Adipose tissue (tissue), 3 donors: ENCODE measurements around the gene OR2T27. TPM values are rescaled to one million over a fixed set of nuclear protein-coding genes. Genes with fewer than 3 reads are reported as not detected.
"Not testable (repeated sequence)": the region's sequence is repeated elsewhere in the genome, so short reads cannot be mapped to it uniquely, and the experiment has no call there.

Experiments used
- H3K27ac ChIP-seq: one replicate; pipeline ENCODE4 v1.5.1; 2013; ENCODE audit warnings: low read depth, low read length
- WGBS, 3 donors: extraction: QIAGEN DNeasy Blood & Tissue Kit; methylation state at CpG; one replicate each; pipeline ENCODE4 v1.1.7; 2013; 5-methylcytosine and 5-hydroxymethylcytosine counted together
- polyA plus RNA-seq, 3 donors: library from polyadenylated mRNA; stranded (reverse); fragments of 200-250 nt; gene quantifications; one replicate each; pipeline ENCODE4 v1.2.3, GENCODE V29; 2013
- donor health status: healthy with polysubstance abuse.
- donor health status: Bipolar disorder and iron deficiency.
- donor health status: healthy.

Gene OR2T27, protein sequence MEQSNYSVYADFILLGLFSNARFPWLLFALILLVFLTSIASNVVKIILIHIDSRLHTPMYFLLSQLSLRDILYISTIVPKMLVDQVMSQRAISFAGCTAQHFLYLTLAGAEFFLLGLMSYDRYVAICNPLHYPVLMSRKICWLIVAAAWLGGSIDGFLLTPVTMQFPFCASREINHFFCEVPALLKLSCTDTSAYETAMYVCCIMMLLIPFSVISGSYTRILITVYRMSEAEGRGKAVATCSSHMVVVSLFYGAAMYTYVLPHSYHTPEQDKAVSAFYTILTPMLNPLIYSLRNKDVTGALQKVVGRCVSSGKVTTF
- not detected for polyA plus RNA-seq

DNA sequence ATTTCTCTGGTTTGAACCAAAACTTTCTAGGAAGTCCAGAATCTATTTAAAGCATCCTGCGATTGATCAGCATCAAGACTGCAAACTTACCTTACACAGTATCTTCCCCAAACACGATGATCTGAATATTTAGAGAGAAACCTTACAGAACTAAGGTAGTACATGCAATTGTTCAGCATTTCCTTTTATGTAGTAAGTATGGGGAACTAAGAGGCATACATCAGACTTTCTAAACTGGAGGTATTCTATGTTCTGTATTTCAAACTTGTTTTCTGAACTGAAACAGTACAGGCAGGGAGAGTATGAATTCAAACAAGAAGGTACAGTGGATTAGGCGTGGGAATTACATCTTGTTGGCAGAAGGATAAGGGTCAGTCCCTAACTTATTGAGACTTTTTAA, at the start of gene OR2T27:
Gene OR2T27 (minus strand): TSS at position 175 of the 400 bp plus-strand sequence. CDS start 4,644 bp downstream, outside the sequence.
- WGBS, 3 donors, result 56% methylated on average over 2 of the region's 3 CpGs; no CpG with 5 or more reads in 2 of the 3 donors
- H3K27ac ChIP-seq, result not testable (repeated sequence)

DNA sequence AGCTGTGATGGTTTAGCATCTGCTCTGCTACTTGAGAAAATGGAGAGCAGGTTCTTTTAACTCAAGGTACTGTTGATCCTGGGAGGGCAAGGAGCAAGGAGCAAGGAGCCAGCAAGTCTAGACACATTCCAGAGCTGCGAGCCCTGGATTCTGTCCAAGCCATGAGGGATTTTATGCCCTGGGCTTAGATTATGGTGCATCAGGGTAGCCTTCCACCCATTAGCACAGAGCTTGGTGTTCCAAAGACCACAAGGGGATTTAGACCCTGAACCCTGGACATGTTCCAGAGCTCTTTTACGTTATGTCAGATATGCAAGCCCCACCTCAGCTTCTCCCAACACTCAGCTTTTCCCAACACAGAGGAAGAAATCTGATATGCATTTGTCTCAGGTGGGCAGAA, 49.3 kb upstream of the OR2T27 start:
- H3K27ac ChIP-seq, result no peak overlapping the region
- 43 to 70% (median 55%) methylated on average over 2 of the region's 2 CpGs for WGBS, 3 donors

DNA sequence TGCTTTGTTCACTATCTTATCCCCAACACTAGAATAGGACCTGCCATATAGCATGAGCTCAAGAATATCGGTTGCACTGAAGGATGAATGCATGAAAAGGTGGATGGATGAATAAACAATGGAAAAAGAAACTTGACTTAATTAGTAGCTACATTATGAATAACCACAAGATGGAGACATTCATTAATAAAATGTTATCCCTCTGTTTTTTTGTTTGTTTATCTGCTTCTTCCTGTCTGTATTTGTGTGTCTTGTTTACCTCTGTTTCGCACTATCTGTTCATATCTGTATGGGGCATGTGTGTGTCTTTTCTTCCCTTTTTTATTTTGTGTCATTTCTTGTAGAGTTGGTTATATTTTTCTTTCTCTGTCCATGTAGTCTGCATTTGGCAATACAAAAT, 48.3 kb upstream of the OR2T27 start:
- 36 to 84% (median 84%) methylated on average over 2 of the region's 2 CpGs for WGBS, 3 donors
- no peak overlapping the region for H3K27ac ChIP-seq

DNA sequence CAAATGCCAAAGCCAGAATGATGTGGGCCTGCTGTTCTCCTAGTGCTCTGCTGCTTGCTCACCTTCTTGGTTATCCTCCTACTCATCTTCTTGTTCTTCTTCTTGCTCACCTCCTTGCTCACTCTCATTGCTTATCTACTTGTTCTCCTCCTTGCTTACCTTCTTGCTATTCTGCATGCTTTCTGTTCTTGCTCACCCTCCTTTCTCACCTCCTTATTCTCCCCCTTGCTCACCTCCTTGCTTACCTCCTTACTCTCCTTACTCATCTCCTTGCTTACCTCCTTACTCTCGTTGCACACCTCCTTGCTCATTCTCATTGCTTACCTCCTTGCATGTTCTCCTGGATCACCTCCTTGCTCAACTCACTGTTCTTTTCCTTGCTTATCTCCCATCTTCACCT, 47.4 kb upstream of the OR2T27 start, which contains the start of gene OR14I1:
Gene OR14I1 (minus strand): TSS at position 53 of the 400 bp plus-strand sequence.
- H3K27ac ChIP-seq, result no peak within 1 kb of the TSS
- 44 to 74% (median 72%) methylated on average over 1 of the region's 1 CpG for WGBS, 3 donors

GRCh38 chr1:248699099-248699498, 43.8 kb upstream of the OR2T27 start:
- no peak overlapping the region for H3K27ac ChIP-seq
- WGBS, 3 donors, result 42 to 68% (median 47%) methylated on average over 1 of the region's 1 CpG

- H3K27ac ChIP-seq, result no peak overlapping the region
- WGBS, 3 donors, result 69 to 77% (median 71%) methylated on average over 6 of the region's 6 CpGs
These were observed 42.6 kb upstream of the OR2T27 start for GRCh38 chr1:248697907-248698306.

DNA sequence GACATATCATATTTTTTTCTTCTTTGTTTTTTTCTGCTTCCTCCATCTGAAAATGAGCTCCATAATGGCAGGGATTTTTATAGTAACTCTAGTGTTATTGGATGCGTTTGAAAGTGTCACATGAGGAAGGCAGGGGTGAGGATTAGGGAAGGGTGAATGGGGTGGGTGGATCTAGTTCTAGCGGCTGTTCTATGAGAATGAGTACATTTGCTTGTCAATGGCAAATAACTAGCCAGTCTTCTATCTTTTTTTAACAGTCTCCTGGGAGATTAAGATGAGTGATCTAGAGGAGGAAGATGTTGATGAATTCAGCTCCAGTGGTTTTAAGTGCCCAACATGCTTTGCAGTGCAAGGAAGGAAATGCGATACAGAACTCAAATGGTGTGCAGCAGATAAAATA, 41.4 kb upstream of the OR2T27 start:
- H3K27ac ChIP-seq, result no peak overlapping the region
- WGBS, 3 donors, result 76 to 80% (median 80%) methylated on average over 3 of the region's 3 CpGs

DNA sequence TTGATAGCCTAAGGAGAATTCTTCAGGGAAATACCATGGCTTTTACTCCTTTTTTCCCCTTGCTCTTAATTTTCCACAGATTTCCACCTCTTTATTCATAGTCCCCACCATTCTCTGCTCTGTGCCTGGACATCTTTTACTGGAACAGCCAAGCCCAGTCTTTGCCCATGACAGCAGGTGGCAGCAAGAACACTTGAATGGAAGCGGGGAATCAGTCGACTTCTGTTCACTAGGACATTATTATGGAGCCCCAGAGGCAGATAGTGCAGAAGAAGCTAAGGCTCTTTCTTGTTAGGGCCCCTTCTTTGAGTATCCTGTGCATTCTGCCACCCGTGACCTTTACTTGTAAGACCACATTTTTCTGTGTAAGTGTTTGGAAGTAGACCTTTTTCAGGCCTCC, 40.9 kb upstream of the OR2T27 start:
- H3K27ac ChIP-seq, result no peak overlapping the region
- whole genome bisulfite sequencing, 3 donors, result 52 to 63% (median 61%) methylated on average over 3 of the region's 3 CpGs

DNA sequence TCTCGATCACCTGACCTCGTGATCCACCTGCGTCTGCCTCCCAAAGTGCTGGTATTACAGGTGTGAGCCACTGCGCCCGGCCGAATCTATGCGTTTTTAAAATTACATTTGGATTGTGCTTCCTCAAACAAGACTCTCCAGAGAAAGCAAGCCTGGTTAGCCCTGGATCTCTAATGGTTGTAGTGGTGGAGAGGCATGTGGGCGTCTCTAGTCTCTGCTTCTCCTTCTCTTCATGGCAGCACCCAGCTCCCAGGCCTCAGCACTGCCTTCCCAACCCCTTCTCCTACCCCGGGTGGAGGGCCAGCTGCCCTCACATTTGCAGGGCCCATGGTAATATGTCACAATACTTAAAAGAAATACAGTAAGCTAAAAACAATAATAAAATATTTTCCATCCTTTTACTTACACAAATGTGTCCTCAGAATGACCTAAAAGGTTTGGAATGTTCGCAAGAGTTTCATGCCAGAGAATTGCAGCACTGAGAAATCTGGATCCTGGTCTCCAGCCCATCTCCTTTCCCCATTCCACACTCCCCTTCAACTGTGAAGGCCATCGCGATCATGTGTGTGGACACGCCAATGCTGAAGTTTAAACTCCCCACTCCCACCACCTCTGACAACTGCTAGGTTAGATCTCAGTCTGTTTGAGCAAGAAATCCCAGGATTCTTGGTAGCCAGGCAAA, 40.3 kb upstream of the OR2T27 start:
- WGBS, 3 donors, result 83 to 91% (median 89%) methylated on average over 13 of the region's 13 CpGs
- no peak overlapping the region for H3K27ac ChIP-seq

DNA sequence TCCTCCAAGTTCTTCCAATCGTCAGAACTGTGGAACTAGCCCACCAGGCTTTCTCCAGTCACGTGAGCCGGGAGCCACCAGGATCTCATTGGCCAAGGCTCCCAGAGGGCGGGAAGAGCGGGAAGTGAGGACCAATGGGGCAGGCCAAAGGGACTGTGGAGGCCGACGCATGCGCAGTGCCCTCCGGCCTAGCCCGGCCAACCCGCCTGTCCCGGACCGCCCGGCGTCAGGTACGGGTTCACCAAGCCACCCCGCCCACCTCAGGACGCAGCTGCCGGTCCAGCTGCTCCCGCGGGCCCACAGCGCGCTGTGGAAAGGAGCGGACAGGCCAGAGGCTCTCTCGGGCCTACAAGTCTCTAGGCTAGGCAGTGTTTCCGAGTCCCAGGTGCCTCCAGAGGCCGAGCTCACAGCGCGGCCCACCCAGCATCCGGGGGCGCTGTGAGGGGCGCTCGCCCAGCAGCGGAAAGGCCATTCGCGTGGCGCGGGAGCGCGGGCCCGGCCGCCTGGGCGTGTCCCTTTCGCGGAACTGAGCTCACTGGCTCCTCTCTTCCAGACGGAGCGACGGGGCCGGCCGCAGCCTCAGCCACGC, 36.3 kb upstream of the OR2T27 start:
- WGBS, 3 donors, result 61 to 80% (median 75%) methylated on average over 43 to 51 of the region's 51 CpGs
- H3K27ac ChIP-seq, result no peak overlapping the region

- no peak overlapping the region for H3K27ac ChIP-seq
- 82 to 90% (median 86%) methylated on average over 4 of the region's 4 CpGs for WGBS, 3 donors
These were observed 33.4 kb upstream of the OR2T27 start for GRCh38 chr1:248688527-248689298.

DNA sequence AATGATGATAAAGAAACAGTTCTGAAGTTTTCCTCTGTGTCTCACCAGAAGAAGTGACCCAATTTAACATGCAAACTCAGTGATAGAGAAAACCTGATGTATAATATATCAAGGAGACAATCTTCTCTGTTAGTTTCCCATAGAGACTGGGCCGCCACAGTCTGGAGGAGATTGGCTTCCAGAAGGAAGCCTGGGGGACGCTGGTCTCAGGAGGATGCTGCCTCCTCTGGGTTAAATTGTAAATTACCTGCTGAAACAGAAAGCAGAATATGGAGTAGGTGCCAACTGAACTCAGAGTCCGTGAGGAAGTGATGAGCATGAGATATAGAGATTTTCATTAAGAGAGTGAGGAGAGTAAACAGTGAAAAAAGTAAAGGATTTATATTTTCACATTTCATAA, 31.5 kb upstream of the OR2T27 start:
- WGBS, 3 donors, result 18 to 32% (median 31%) methylated on average over 3 of the region's 3 CpGs
- no peak overlapping the region for H3K27ac ChIP-seq

GRCh38 chr1:248681651-248682050, 26.3 kb upstream of the OR2T27 start:
- no peak overlapping the region for H3K27ac ChIP-seq
- WGBS, 3 donors, result 80 to 89% (median 85%) methylated on average over 8 of the region's 8 CpGs

GRCh38 chr1:248670003-248670402, 14.7 kb upstream of the OR2T27 start:
- WGBS, 3 donors, result 65 to 68% (median 67%) methylated on average over 1 of the region's 1 CpG
- H3K27ac ChIP-seq, result no peak overlapping the region

- H3K27ac ChIP-seq, result not testable (repeated sequence)
- WGBS, 3 donors, result 61 to 66% (median 65%) methylated on average over 5 of the region's 5 CpGs
These were observed 8.4 kb upstream of the OR2T27 start for GRCh38 chr1:248663453-248664328.

DNA sequence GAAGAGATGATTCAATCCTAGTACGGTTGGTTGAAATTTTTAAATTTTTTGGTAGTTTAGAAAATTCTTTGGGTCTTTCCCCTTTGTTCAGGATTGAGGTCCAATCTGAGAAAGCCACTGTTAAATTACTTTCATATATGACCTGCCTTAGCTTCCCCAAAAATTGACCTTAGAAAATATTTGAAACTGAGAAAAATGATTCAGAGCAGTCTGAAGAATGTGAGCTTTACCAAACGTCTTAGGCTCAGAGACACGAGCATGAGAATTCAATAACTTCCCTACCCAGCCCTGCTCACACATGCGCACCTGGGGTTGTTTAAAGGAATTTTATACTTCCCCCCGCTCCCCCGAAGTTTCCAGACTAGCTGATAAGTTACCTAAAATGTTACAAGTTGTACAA, 1.5 kb upstream of the OR2T27 start:
- WGBS, 3 donors, result 70 to 92% (median 81%) methylated on average over 1 to 4 of the region's 6 CpGs

GRCh38 chr1:248648770-248649536, 6.4 kb downstream of the OR2T27 start:
- WGBS, 3 donors, result no CpG with 5 or more reads among the region's 1 CpG

More for the DNA sequence above, 1.5 kb upstream of the OR2T27 start:
- not testable (repeated sequence) for H3K27ac ChIP-seq

More at GRCh38 chr1:248648770-248649536, 6.4 kb downstream of the OR2T27 start:
- H3K27ac ChIP-seq, result not testable (repeated sequence)
